ENCODE measurements around the gene ANKRD10.
"Not testable (repeated sequence)": the region's sequence is repeated elsewhere in the genome, so short reads cannot be mapped to it uniquely, and the experiment has no call there.

The ANKRD10 gene

GRCh38 chr13:110915057-110915873 lies at the start of gene ANKRD10:
TSS of gene ANKRD10 (minus strand) at chr13:110915069. CDS start at chr13:110914934, 135 bp downstream.
- H3K9me3 ChIP-seq (ENCODE audit: control insufficient read depth, insufficient read depth, low read length): no peaks in the 10 kb centered on the region
- peaks cover 5% of the 10 kb centered on the region for H3K36me3 ChIP-seq (ENCODE audit: control insufficient read depth, insufficient read depth, low read length)
- no peaks in the 10 kb centered on the region for H3K27me3 ChIP-seq (ENCODE audit: control insufficient read depth, insufficient read depth, low read length)
- H3K4me3 ChIP-seq (ENCODE audit: low read depth, low read length): peak within 1 kb of the TSS; percentile 98
- H3K9ac ChIP-seq (ENCODE audit: low read depth, low read length): peak within 1 kb of the TSS; percentile 99
- peak within 1 kb of the TSS; percentile 98 for H3K27ac ChIP-seq (ENCODE audit: low read depth, low read length)
- H3K4me1 ChIP-seq (ENCODE audit: control insufficient read depth, insufficient read depth, low read length): peaks cover 23% of the 10 kb centered on the region

GRCh38 chr13:110964229-110965037 lies 49.6 kb upstream of the ANKRD10 start:
- Histone ChIP-seq H3K9me3 (ENCODE audit: control insufficient read depth, insufficient read depth, low read length) (peaks cover 36% of the 10 kb centered on the region), H3K4me1 (ENCODE audit: control insufficient read depth, insufficient read depth, low read length) (no peaks in the 10 kb centered on the region), H3K9ac (ENCODE audit: low read depth, low read length) (no peak overlapping the region), H3K27ac (ENCODE audit: low read depth, low read length) (no peak overlapping the region), H3K36me3 (ENCODE audit: control insufficient read depth, insufficient read depth, low read length) (no peaks in the 10 kb centered on the region), H3K4me3 (ENCODE audit: low read depth, low read length) (no peak overlapping the region), H3K27me3 (ENCODE audit: control insufficient read depth, insufficient read depth, low read length) (no peaks in the 10 kb centered on the region)

- Histone ChIP-seq H3K4me1 (ENCODE audit: control insufficient read depth, insufficient read depth, low read length) (no peaks in the 10 kb centered on the region), H3K4me3 (ENCODE audit: low read depth, low read length) (no peak overlapping the region), H3K27ac (ENCODE audit: low read depth, low read length) (no peak overlapping the region), H3K9me3 (ENCODE audit: control insufficient read depth, insufficient read depth, low read length) (peaks cover 37% of the 10 kb centered on the region), H3K9ac (ENCODE audit: low read depth, low read length) (no peak overlapping the region), H3K27me3 (ENCODE audit: control insufficient read depth, insufficient read depth, low read length) (no peaks in the 10 kb centered on the region), H3K36me3 (ENCODE audit: control insufficient read depth, insufficient read depth, low read length) (no peaks in the 10 kb centered on the region)
Observed at GRCh38 chr13:110963554-110963970, 48.7 kb upstream of the ANKRD10 start.

GRCh38 chr13:110961959-110962358 lies 47.1 kb upstream of the ANKRD10 start:
- H3K36me3 ChIP-seq (ENCODE audit: control insufficient read depth, insufficient read depth, low read length): no peaks in the 10 kb centered on the region
- H3K27me3 ChIP-seq (ENCODE audit: control insufficient read depth, insufficient read depth, low read length): no peaks in the 10 kb centered on the region
- no peak overlapping the region for H3K27ac ChIP-seq (ENCODE audit: low read depth, low read length)
- no peak overlapping the region for H3K4me3 ChIP-seq (ENCODE audit: low read depth, low read length)
- no peaks in the 10 kb centered on the region for H3K4me1 ChIP-seq (ENCODE audit: control insufficient read depth, insufficient read depth, low read length)
- no peak overlapping the region for H3K9ac ChIP-seq (ENCODE audit: low read depth, low read length)
- H3K9me3 ChIP-seq (ENCODE audit: control insufficient read depth, insufficient read depth, low read length): peaks cover 38% of the 10 kb centered on the region

- Histone ChIP-seq H3K4me3 (ENCODE audit: low read depth, low read length) (no peak overlapping the region), H3K9me3 (ENCODE audit: control insufficient read depth, insufficient read depth, low read length) (peaks cover 29% of the 10 kb centered on the region), H3K4me1 (ENCODE audit: control insufficient read depth, insufficient read depth, low read length) (no peaks in the 10 kb centered on the region), H3K9ac (ENCODE audit: low read depth, low read length) (no peak overlapping the region), H3K27ac (ENCODE audit: low read depth, low read length) (no peak overlapping the region), H3K36me3 (ENCODE audit: control insufficient read depth, insufficient read depth, low read length) (no peaks in the 10 kb centered on the region), H3K27me3 (ENCODE audit: control insufficient read depth, insufficient read depth, low read length) (no peaks in the 10 kb centered on the region)
Observed at GRCh38 chr13:110960204-110960603, 45.3 kb upstream of the ANKRD10 start.

GRCh38 chr13:110957931-110958330 lies 43.1 kb upstream of the ANKRD10 start:
- Histone ChIP-seq H3K27me3 (ENCODE audit: control insufficient read depth, insufficient read depth, low read length) (no peaks in the 10 kb centered on the region), H3K27ac (ENCODE audit: low read depth, low read length) (no peak overlapping the region), H3K9ac (ENCODE audit: low read depth, low read length) (no peak overlapping the region), H3K4me3 (ENCODE audit: low read depth, low read length) (no peak overlapping the region), H3K9me3 (ENCODE audit: control insufficient read depth, insufficient read depth, low read length) (peaks cover 19% of the 10 kb centered on the region; the same call in 1 of the 2 replicates), H3K4me1 (ENCODE audit: control insufficient read depth, insufficient read depth, low read length) (no peaks in the 10 kb centered on the region), H3K36me3 (ENCODE audit: control insufficient read depth, insufficient read depth, low read length) (no peaks in the 10 kb centered on the region)

- H3K36me3 ChIP-seq (ENCODE audit: control insufficient read depth, insufficient read depth, low read length): no peaks in the 10 kb centered on the region
- H3K9me3 ChIP-seq (ENCODE audit: control insufficient read depth, insufficient read depth, low read length): peaks cover 19% of the 10 kb centered on the region; the same call in 1 of the 2 replicates
- H3K27ac ChIP-seq (ENCODE audit: low read depth, low read length): no peak overlapping the region
- H3K4me1 ChIP-seq (ENCODE audit: control insufficient read depth, insufficient read depth, low read length): no peaks in the 10 kb centered on the region
- no peak overlapping the region for H3K9ac ChIP-seq (ENCODE audit: low read depth, low read length)
- H3K27me3 ChIP-seq (ENCODE audit: control insufficient read depth, insufficient read depth, low read length): no peaks in the 10 kb centered on the region
- H3K4me3 ChIP-seq (ENCODE audit: low read depth, low read length): no peak overlapping the region
Observed at GRCh38 chr13:110957181-110957884, 42.5 kb upstream of the ANKRD10 start.

- H3K4me1 ChIP-seq (ENCODE audit: control insufficient read depth, insufficient read depth, low read length): not testable (repeated sequence)
Observed at GRCh38 chr13:110956216-110956615, 41.3 kb upstream of the ANKRD10 start.

GRCh38 chr13:110955608-110956007 lies 40.7 kb upstream of the ANKRD10 start:
- H3K4me1 ChIP-seq (ENCODE audit: control insufficient read depth, insufficient read depth, low read length); H3K9ac ChIP-seq (ENCODE audit: low read depth, low read length); H3K4me3 ChIP-seq (ENCODE audit: low read depth, low read length); H3K27me3 ChIP-seq (ENCODE audit: control insufficient read depth, insufficient read depth, low read length); H3K9me3 ChIP-seq (ENCODE audit: control insufficient read depth, insufficient read depth, low read length); H3K27ac ChIP-seq (ENCODE audit: low read depth, low read length); H3K36me3 ChIP-seq (ENCODE audit: control insufficient read depth, insufficient read depth, low read length): not testable (repeated sequence)

More at GRCh38 chr13:110956216-110956615, 41.3 kb upstream of the ANKRD10 start:
- not testable (repeated sequence) for H3K9ac ChIP-seq (ENCODE audit: low read depth, low read length); H3K9me3 ChIP-seq (ENCODE audit: control insufficient read depth, insufficient read depth, low read length); H3K4me3 ChIP-seq (ENCODE audit: low read depth, low read length); H3K27me3 ChIP-seq (ENCODE audit: control insufficient read depth, insufficient read depth, low read length); H3K27ac ChIP-seq (ENCODE audit: low read depth, low read length); H3K36me3 ChIP-seq (ENCODE audit: control insufficient read depth, insufficient read depth, low read length)

GRCh38 chr13:110955072-110955503 lies 40.2 kb upstream of the ANKRD10 start:
- not testable (repeated sequence) for H3K27me3 ChIP-seq (ENCODE audit: control insufficient read depth, insufficient read depth, low read length); H3K4me1 ChIP-seq (ENCODE audit: control insufficient read depth, insufficient read depth, low read length); H3K36me3 ChIP-seq (ENCODE audit: control insufficient read depth, insufficient read depth, low read length); H3K4me3 ChIP-seq (ENCODE audit: low read depth, low read length); H3K9me3 ChIP-seq (ENCODE audit: control insufficient read depth, insufficient read depth, low read length); H3K9ac ChIP-seq (ENCODE audit: low read depth, low read length); H3K27ac ChIP-seq (ENCODE audit: low read depth, low read length)
